Measurements from ENCODE around the gene EXOC6B. TPM values are rescaled to one million over a fixed set of nuclear protein-coding genes. Genes with fewer than 3 reads are reported as not detected.

EXOC6B gene
- total RNA-seq, 1 experiment from 2014 or later: 40.1 TPM

GRCh38 chr2:72623481-72623880 lies 202.4 kb downstream of the EXOC6B start:
- no peaks in the 10 kb centered on the region for H3K27me3 ChIP-seq (ENCODE audit: insufficient read depth, low read length)
- H3K27me3 Mint-ChIP-seq (ENCODE audit: low read depth): no peaks in the 10 kb centered on the region
- H2BK120ac ChIP-seq (ENCODE audit: low read depth, low read length, poor library complexity, severe bottlenecking): no peak overlapping the region
- no peak for TF ChIP-seq CTCF (conservative IDR thresholded peaks at IDR 0.05)
- no peak overlapping the region for H3K4ac ChIP-seq (ENCODE audit: low read depth, low read length)
- no peak overlapping the region for H3T11ph ChIP-seq (ENCODE audit: low read length)
- H3K56ac ChIP-seq (ENCODE audit: insufficient read length, low read depth, low read length): no peak overlapping the region
- no peak overlapping the region for H4K5ac ChIP-seq (ENCODE audit: insufficient read length, low read depth, low read length)
- H2AFZ ChIP-seq (ENCODE audit: low read length): no peak overlapping the region
- H3K4me3 Mint-ChIP-seq: no peak overlapping the region
- no peak overlapping the region for H2BK20ac ChIP-seq (ENCODE audit: low read depth, low read length, poor library complexity, severe bottlenecking)
- H3K4me2 ChIP-seq (ENCODE audit: insufficient read depth, insufficient read length, low read length): no peak overlapping the region
- no peaks in the 10 kb centered on the region; a peak in 1 of 7 replicates for H3K36me3 Mint-ChIP-seq (ENCODE audit: insufficient read depth in 1 of 3, low read depth in 3 of 3)
- no peak overlapping the region for H4K8ac ChIP-seq (replicated peaks; ENCODE audit: insufficient read length, low read depth, low read length)
- no peak overlapping the region; a peak in 1 of 7 replicates for H3K27ac Mint-ChIP-seq
- no peaks in the 10 kb centered on the region for H3K79me2 ChIP-seq (ENCODE audit: insufficient read depth, low read length)
- H3K9me3 ChIP-seq (ENCODE audit: control insufficient read depth, low read depth, low read length): no peaks in the 10 kb centered on the region
- H3K18ac ChIP-seq (ENCODE audit: insufficient read length, low read depth, low read length): no peak overlapping the region
- H3K14ac ChIP-seq (ENCODE audit: insufficient read depth, low read length): no peak overlapping the region
- peaks cover 0 to 2% of the 10 kb centered on the region in 2 experiments; a peak in 2 of 5 replicates for H3K9me3 Mint-ChIP-seq
- H4K20me1 ChIP-seq (ENCODE audit: control insufficient read depth, insufficient read depth, insufficient read length): no peaks in the 10 kb centered on the region
- H3K79me1 ChIP-seq (ENCODE audit: insufficient read depth, low read depth, low read length, poor library complexity, severe bottlenecking): no peaks in the 10 kb centered on the region
- H2BK15ac ChIP-seq (ENCODE audit: low read depth, low read length): no peak overlapping the region
- no peak overlapping the region for H2BK12ac ChIP-seq (ENCODE audit: insufficient read length, low read depth, low read length)
- H3K27ac ChIP-seq (ENCODE audit: insufficient read length, low read depth, low read length): no peak overlapping the region
- no peak overlapping the region for H3K9ac ChIP-seq (ENCODE audit: extremely low read depth, insufficient read length, low read length)
- H3K23me2 ChIP-seq (ENCODE audit: insufficient read length, low read depth, low read length, poor library complexity, severe bottlenecking): no peaks in the 10 kb centered on the region
- no peaks in the 10 kb centered on the region; the same call in 1 of the 2 replicates for H3K4me1 ChIP-seq (ENCODE audit: insufficient read depth, low read length)
- H4K91ac ChIP-seq (ENCODE audit: insufficient read length, low read depth, low read length): no peak overlapping the region
- H3K23ac ChIP-seq (ENCODE audit: insufficient read length, low read depth, low read length): no peak overlapping the region
- H3K4me1 Mint-ChIP-seq: peaks cover 25 to 30% of the 10 kb centered on the region in 2 experiments
- H2BK5ac ChIP-seq (ENCODE audit: insufficient read length, low read length): no peak overlapping the region
- no peak overlapping the region for H2AK5ac ChIP-seq (ENCODE audit: insufficient read length, low read length)
- DNase-seq: no peak
